Astrocyte (in vitro differentiated cells and primary cell): Measurements from ENCODE around the gene FOXJ3. TPM values are rescaled to one million over a fixed set of nuclear protein-coding genes. Genes with fewer than 3 reads are reported as not detected.

Source experiments
- DNase-seq: peaks from one replicate; pipeline ENCODE4 v3.0.0-alpha.2; 2010; ENCODE audit warnings: low read depth
- FAIRE-seq: peaks from 2 replicates; lab custom pipeline; 2011; peaks lifted over from hg19 to GRCh38; lab: Jason Lieb, UNC
- H2AFZ ChIP-seq: 2 replicates; pipeline ENCODE4 v1.6.0; 2012; ENCODE audit warnings: low read depth, low read length, inconsistent platforms
- H3K27ac ChIP-seq: 2 replicates; pipeline ENCODE4 v1.5.1; 2011; ENCODE audit warnings: low read depth, low read length, inconsistent platforms
- H3K27me3 ChIP-seq: 2 replicates; pipeline ENCODE4 v1.6.0; 2011; ENCODE audit warnings: low read length, inconsistent platforms; ENCODE audit not compliant: insufficient read depth
- H3K36me3 ChIP-seq: 2 replicates; pipeline ENCODE4 v1.5.1; 2011; ENCODE audit warnings: low read length, inconsistent platforms; ENCODE audit not compliant: insufficient read depth
- H3K4me1 ChIP-seq: 2 replicates; pipeline ENCODE4 v1.5.1; 2011; ENCODE audit warnings: low read length, inconsistent platforms; ENCODE audit not compliant: insufficient read depth
- H3K4me2 ChIP-seq: 2 replicates; pipeline ENCODE4 v1.6.0; 2012; ENCODE audit warnings: low read length, inconsistent platforms
- H3K4me3 ChIP-seq: 2 replicates; pipeline ENCODE4 v1.5.1; 2011; ENCODE audit warnings: low read depth, mild to moderate bottlenecking, low read length, inconsistent platforms; ENCODE audit not compliant: insufficient read depth
- H3K79me2 ChIP-seq: 2 replicates; pipeline ENCODE4 v1.6.0; 2012; ENCODE audit warnings: mild to moderate bottlenecking, low read length, inconsistent platforms; ENCODE audit not compliant: insufficient read depth
- H3K9ac ChIP-seq: 2 replicates; pipeline ENCODE4 v1.6.0; 2012; ENCODE audit warnings: mild to moderate bottlenecking, low read length, inconsistent platforms
- H3K9me3 ChIP-seq: 2 replicates; pipeline ENCODE4 v1.5.1; 2012; ENCODE audit warnings: low read depth, mild to moderate bottlenecking, low read length, inconsistent platforms; ENCODE audit not compliant: insufficient read depth
- H4K20me1 ChIP-seq: 2 replicates; pipeline ENCODE4 v1.6.0; 2012; ENCODE audit warnings: low read length, inconsistent platforms; ENCODE audit not compliant: insufficient read depth
- H3K27ac Mint-ChIP-seq: one replicate; pipeline ENCODE4 v1.8.0; 2021; ENCODE audit warnings: mild to moderate bottlenecking, mixed read lengths; ENCODE audit not compliant: unreplicated experiment
- H3K27me3 Mint-ChIP-seq: one replicate; pipeline ENCODE4 v1.8.0; 2021; ENCODE audit warnings: low read depth, mixed read lengths; ENCODE audit not compliant: unreplicated experiment
- H3K36me3 Mint-ChIP-seq: one replicate; pipeline ENCODE4 v1.8.0; 2021; ENCODE audit warnings: low read depth, mixed read lengths; ENCODE audit not compliant: unreplicated experiment
- H3K4me1 Mint-ChIP-seq: one replicate; pipeline ENCODE4 v1.8.0; 2021; ENCODE audit warnings: low read depth, mixed read lengths; ENCODE audit not compliant: unreplicated experiment
- H3K4me3 Mint-ChIP-seq: one replicate; pipeline ENCODE4 v1.8.0; 2021; ENCODE audit warnings: mild to moderate bottlenecking, moderate library complexity, mixed read lengths; ENCODE audit not compliant: unreplicated experiment
- H3K9me3 Mint-ChIP-seq: one replicate; pipeline ENCODE4 v1.8.0; 2021; ENCODE audit warnings: mild to moderate bottlenecking, mixed read lengths; ENCODE audit not compliant: unreplicated experiment
- CTCF ChIP-seq: IDR thresholded peaks from 2 replicates; pipeline ENCODE4 v1.5.1; 2011; ENCODE audit warnings: low read depth, mild to moderate bottlenecking, inconsistent platforms, low read length, moderate library complexity; ENCODE audit not compliant: insufficient read depth
- EZH2 ChIP-seq: IDR thresholded peaks from 2 replicates; pipeline ENCODE4 v1.6.1; 2012; ENCODE audit warnings: mild to moderate bottlenecking, low read length, inconsistent platforms; ENCODE audit not compliant: insufficient read depth
- total RNA-seq: library from RNA; stranded (reverse); gene quantifications from 2 replicates; pipeline ENCODE4 v1.2.1, GENCODE V29; 2021

The FOXJ3 gene
- total RNA-seq, 1 donor from 2014 or later = 41.9 TPM

- Histone ChIP-seq H3K4me3 (no peak overlapping the region), H3K79me2 (no peaks in the 10 kb centered on the region), H3K9ac (no peak overlapping the region), H2AFZ (no peak overlapping the region), H3K4me2 (no peak overlapping the region), H3K4me1 (no peaks in the 10 kb centered on the region), H3K27ac (no peak overlapping the region), H4K20me1 (no peaks in the 10 kb centered on the region), H3K36me3 (no peaks in the 10 kb centered on the region), H3K27me3 (peaks cover 10% of the 10 kb centered on the region), H3K9me3 (no peaks in the 10 kb centered on the region)
- Mint-ChIP-seq H3K27ac (no peak overlapping the region), H3K4me1 (no peaks in the 10 kb centered on the region), H3K9me3 (peaks cover 4% of the 10 kb centered on the region), H3K27me3 (peaks cover 46% of the 10 kb centered on the region), H3K36me3 (no peaks in the 10 kb centered on the region), H3K4me3 (no peak overlapping the region)
- FAIRE-seq (no peak), DNase-seq (no peak)
- TF ChIP-seq EZH2 (no peak), CTCF (no peak)
Observed at GRCh38 chr1:42153624-42154023, 181.4 kb downstream of the FOXJ3 start.

GRCh38 chr1:42152907-42153600 is 182.0 kb downstream of the FOXJ3 start, which contains the start of gene GUCA2B:
Gene GUCA2B, plus strand, starts transcription at chr1:42153410. Its CDS starts 41 bp downstream, at chr1:42153451.
- H4K20me1 ChIP-seq = no peaks in the 10 kb centered on the region
- H3K27ac Mint-ChIP-seq = no peak within 1 kb of the TSS
- H3K4me3 ChIP-seq = no peak within 1 kb of the TSS
- H3K4me3 Mint-ChIP-seq = no peak within 1 kb of the TSS
- H3K9ac ChIP-seq = no peak within 1 kb of the TSS
- DNase-seq (no peak), FAIRE-seq (no peak)
- no peaks in the 10 kb centered on the region for H3K9me3 ChIP-seq
- H3K4me1 Mint-ChIP-seq = no peaks in the 10 kb centered on the region
- no peaks in the 10 kb centered on the region for H3K4me1 ChIP-seq
- no peaks in the 10 kb centered on the region for H3K36me3 Mint-ChIP-seq
- no peak within 1 kb of the TSS for H3K4me2 ChIP-seq
- H3K36me3 ChIP-seq = no peaks in the 10 kb centered on the region
- H3K27me3 Mint-ChIP-seq = peaks cover 46% of the 10 kb centered on the region
- no peak within 1 kb of the TSS for H3K27ac ChIP-seq
- H3K79me2 ChIP-seq = no peaks in the 10 kb centered on the region
- peaks cover 15% of the 10 kb centered on the region for H3K27me3 ChIP-seq
- H3K9me3 Mint-ChIP-seq = peaks cover 4% of the 10 kb centered on the region
- H2AFZ ChIP-seq = no peak within 1 kb of the TSS
- no peak for TF ChIP-seq CTCF

- FAIRE-seq (no peak), DNase-seq (no peak)
- no peaks in the 10 kb centered on the region for H3K36me3 Mint-ChIP-seq
- Histone ChIP-seq H3K4me1 (no peaks in the 10 kb centered on the region), H3K4me2 (no peak overlapping the region), H3K27me3 (peaks cover 23% of the 10 kb centered on the region), H3K27ac (no peak overlapping the region), H3K36me3 (no peaks in the 10 kb centered on the region), H4K20me1 (no peaks in the 10 kb centered on the region), H3K79me2 (no peaks in the 10 kb centered on the region), H2AFZ (no peak overlapping the region), H3K9ac (no peak overlapping the region), H3K9me3 (no peaks in the 10 kb centered on the region), H3K4me3 (no peak overlapping the region)
- no peak overlapping the region for H3K27ac Mint-ChIP-seq
- TF ChIP-seq CTCF = no peak
- no peak for TF ChIP-seq EZH2
- H3K4me3 Mint-ChIP-seq = no peak overlapping the region
- H3K27me3 Mint-ChIP-seq = peaks cover 44% of the 10 kb centered on the region
- peaks cover 2% of the 10 kb centered on the region for H3K9me3 Mint-ChIP-seq
- no peaks in the 10 kb centered on the region for H3K4me1 Mint-ChIP-seq
Observed at GRCh38 chr1:42152119-42152518, 182.9 kb downstream of the FOXJ3 start.
